ENCODE results near the gene ACOT4. TPM values are rescaled to one million over a fixed set of nuclear protein-coding genes. Genes with fewer than 3 reads are reported as not detected.

Gene ACOT4
- total and polyA plus RNA-seq, 4 donors = 2.5 to 12.9 (median 10.8) TPM

GRCh38 chr14:73623504-73624054 is 31.9 kb downstream of the ACOT4 start:
- Histone ChIP-seq H3K27me3 (ENCODE audit: control insufficient read depth in 4 of 4, insufficient read depth in 4 of 4, low read length in 3 of 4) (no peaks in the 10 kb centered on the region), H3K27ac (ENCODE audit: low read depth in 1 of 2, low read length in 2 of 2) (no peak overlapping the region), H3K9ac (ENCODE audit: low read depth in 1 of 2, low read length in 2 of 2) (no peak overlapping the region), H3K4me1 (ENCODE audit: control insufficient read depth in 4 of 4, insufficient read depth in 4 of 4, low read length in 3 of 4) (peaks cover 0 to 8% (median 2%) of the 10 kb centered on the region in 4 donors), H3K4me3 (ENCODE audit: low read depth in 1 of 3, low read length in 3 of 3) (no peak overlapping the region), H3K9me3 (ENCODE audit: control insufficient read depth in 4 of 4, low read length in 3 of 4) (no peaks in the 10 kb centered on the region), H3K36me3 (ENCODE audit: control insufficient read depth in 4 of 4, insufficient read depth in 3 of 4, low read depth in 1 of 4, low read length in 3 of 4) (no peaks in the 10 kb centered on the region)
- DNase-seq (ENCODE audit: low spot score) = no peak
- 90% methylated on average over 4 of the region's 4 CpGs for WGBS
- no peak for TF ChIP-seq NR2F2 (IDR thresholded peaks at IDR 0.05)
- TF ChIP-seq ZBTB33 (IDR thresholded peaks at IDR 0.05) = no peak
- no peak for TF ChIP-seq JUND (IDR thresholded peaks at IDR 0.05)
- no peak for TF ChIP-seq FOXA1 (IDR thresholded peaks at IDR 0.05)
- TF ChIP-seq YY1 (IDR thresholded peaks at IDR 0.05) = no peak
- TF ChIP-seq GABPA (IDR thresholded peaks at IDR 0.05 in 1 of 2, conservative IDR thresholded peaks at IDR 0.05 in 1 of 2) = no peak
- no peak for TF ChIP-seq CTCF (IDR thresholded peaks at IDR 0.05; ENCODE audit: low read depth, low read length, missing input control)
- TF ChIP-seq RAD21 (IDR thresholded peaks at IDR 0.05) = no peak
- no peak for TF ChIP-seq REST (IDR thresholded peaks at IDR 0.05)
- TF ChIP-seq RXRA (IDR thresholded peaks at IDR 0.05) = no peak
- no peak for TF ChIP-seq SP1 (IDR thresholded peaks at IDR 0.05)
- no peak for TF ChIP-seq FOXA2 (IDR thresholded peaks at IDR 0.05)
- TF ChIP-seq HNF4A (conservative IDR thresholded peaks at IDR 0.05) = no peak
- no peak for TF ChIP-seq EGR1 (IDR thresholded peaks at IDR 0.05; ENCODE audit: low read depth in 2 of 2)
- TF ChIP-seq ATF3 (IDR thresholded peaks at IDR 0.05) = no peak
- no peak for TF ChIP-seq MAX (IDR thresholded peaks at IDR 0.05)
- TF ChIP-seq HNF4G (IDR thresholded peaks at IDR 0.05) = no peak

Measured in liver (tissue), 9 donors.